Peyer's patch (tissue), 4 donors: ENCODE measurements around the gene CHTOP. TPM values are rescaled to one million over a fixed set of nuclear protein-coding genes. Genes with fewer than 3 reads are reported as not detected.

Experiments used
- DNase-seq, 3 donors: peaks; one replicate each; pipeline ENCODE4 v3.0.0-alpha.2; 2017 to 2019
- H3K27ac ChIP-seq, 4 donors: fragments of 200-600 bp; sonication (generic); one replicate each; pipeline ENCODE4 v1.5.1; 2016 to 2019
- H3K27me3 ChIP-seq, 2 donors: fragments of 200-600 bp; sonication (generic); one replicate each; pipeline ENCODE4 v1.5.1; 2019
- H3K36me3 ChIP-seq, 3 donors: fragments of 200-600 bp; sonication (generic); one replicate each; pipeline ENCODE4 v1.5.1; 2016 to 2019
- H3K4me1 ChIP-seq, 4 donors: fragments of 200-600 bp; sonication (generic); one replicate each; pipeline ENCODE4 v1.5.1; 2016 to 2019
- H3K4me3 ChIP-seq, 4 donors: fragments of 200-600 bp; sonication (generic); 1 replicate in 3 of 4; 2 replicates in 1 of 4; pipeline ENCODE4 v1.5.1; 2016 to 2019; ENCODE audit warnings: mild to moderate bottlenecking in 1 of 4
- H3K9me3 ChIP-seq, 4 donors: fragments of 200-600 bp; sonication (generic); one replicate each; pipeline ENCODE4 v1.5.1; 2016 to 2019; ENCODE audit warnings: mild to moderate bottlenecking in 1 of 4
- POLR2A ChIP-seq, 2 donors: fragments of 450-650 bp; IDR thresholded peaks; one replicate each; pipeline ENCODE4 v1.5.1; 2017; ENCODE audit warnings: antibody characterized with exemption in 2 of 2, mild to moderate bottlenecking in 2 of 2, moderate library complexity in 2 of 2
- total RNA-seq, 4 donors: library from RNA; depleted of rRNA; stranded (reverse); fragments of >200 nt; gene quantifications; one replicate each; pipeline ENCODE4 v1.1.0, GENCODE V29; 2016
- TF ChIP-seq, protein P1 (sequence below), 6 experiments: fragments of 450-650 bp in 4 of 6; fragments of 200-600 bp in 2 of 6; sonication (generic) in 1 of 6; IDR thresholded peaks; one replicate each; pipeline ENCODE4 v1.5.1; 2017 to 2019; ENCODE audit warnings: antibody characterized with exemption in 6 of 6, mild to moderate bottlenecking in 3 of 6, moderate library complexity in 1 of 6

Gene CHTOP
- total RNA-seq, 4 donors from 2014 or later, result 53.8 to 80.8 (median 68.7) TPM

DNA sequence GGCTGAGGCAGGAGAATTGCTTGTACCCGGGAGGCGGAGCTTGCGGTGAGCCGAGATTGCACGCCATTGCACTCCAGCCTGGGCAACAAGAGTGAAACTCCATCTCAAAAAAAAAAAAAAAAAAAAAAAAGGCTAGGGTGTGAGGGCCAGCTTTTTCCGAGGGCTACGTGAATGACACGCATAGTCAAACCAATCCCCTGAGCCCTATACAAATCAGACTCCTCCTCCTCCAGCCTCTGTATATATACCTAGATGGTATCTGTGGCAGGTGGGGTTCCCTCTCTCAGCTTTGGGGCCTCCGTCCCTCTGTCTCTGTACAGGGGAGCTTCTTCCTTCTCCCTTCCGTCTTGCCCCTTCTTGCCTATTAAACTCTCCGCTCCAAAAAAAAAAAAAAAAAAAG is 27.7 kb upstream of the CHTOP start:
- H3K4me1 ChIP-seq, result peaks cover 0 to 35% (median 0%) of the 10 kb centered on the region in 4 donors
- H3K4me3 ChIP-seq, result no peak overlapping the region
- H3K36me3 ChIP-seq, result peaks cover 0 to 21% (median 0%) of the 10 kb centered on the region in 3 donors
- TF ChIP-seq, protein P1, sequence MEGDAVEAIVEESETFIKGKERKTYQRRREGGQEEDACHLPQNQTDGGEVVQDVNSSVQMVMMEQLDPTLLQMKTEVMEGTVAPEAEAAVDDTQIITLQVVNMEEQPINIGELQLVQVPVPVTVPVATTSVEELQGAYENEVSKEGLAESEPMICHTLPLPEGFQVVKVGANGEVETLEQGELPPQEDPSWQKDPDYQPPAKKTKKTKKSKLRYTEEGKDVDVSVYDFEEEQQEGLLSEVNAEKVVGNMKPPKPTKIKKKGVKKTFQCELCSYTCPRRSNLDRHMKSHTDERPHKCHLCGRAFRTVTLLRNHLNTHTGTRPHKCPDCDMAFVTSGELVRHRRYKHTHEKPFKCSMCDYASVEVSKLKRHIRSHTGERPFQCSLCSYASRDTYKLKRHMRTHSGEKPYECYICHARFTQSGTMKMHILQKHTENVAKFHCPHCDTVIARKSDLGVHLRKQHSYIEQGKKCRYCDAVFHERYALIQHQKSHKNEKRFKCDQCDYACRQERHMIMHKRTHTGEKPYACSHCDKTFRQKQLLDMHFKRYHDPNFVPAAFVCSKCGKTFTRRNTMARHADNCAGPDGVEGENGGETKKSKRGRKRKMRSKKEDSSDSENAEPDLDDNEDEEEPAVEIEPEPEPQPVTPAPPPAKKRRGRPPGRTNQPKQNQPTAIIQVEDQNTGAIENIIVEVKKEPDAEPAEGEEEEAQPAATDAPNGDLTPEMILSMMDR (IDR thresholded peaks at IDR 0.05), result no peak
- TF ChIP-seq POLR2A (IDR thresholded peaks at IDR 0.05), result no peak
- DNase-seq, result peak in 1 of 3 donors; percentile 28
- H3K9me3 ChIP-seq, result no peaks in the 10 kb centered on the region
- no peaks in the 10 kb centered on the region for H3K27me3 ChIP-seq
- H3K27ac ChIP-seq, result no peak overlapping the region

DNA sequence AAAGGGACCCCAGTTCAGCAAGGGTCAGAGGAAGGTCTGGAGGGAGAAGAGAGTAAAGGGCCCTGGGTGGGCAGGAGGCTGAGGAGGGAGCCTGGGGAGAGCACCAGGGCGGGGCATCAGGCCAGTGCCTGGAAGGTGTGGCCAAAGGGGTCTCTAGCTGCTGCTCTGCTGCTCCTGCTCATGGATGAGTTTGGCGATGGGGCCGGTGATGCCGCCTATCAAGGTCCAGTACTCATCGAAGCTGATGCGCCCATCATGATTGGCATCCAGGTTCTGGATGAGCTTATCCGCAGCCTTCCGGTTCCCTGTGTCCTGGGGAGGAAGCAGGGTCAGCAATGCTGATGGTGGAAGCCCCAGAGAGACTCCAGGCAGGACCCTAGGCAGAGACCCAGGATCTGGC is 26.5 kb upstream of the CHTOP start:
- Histone ChIP-seq H3K9me3 (no peaks in the 10 kb centered on the region), H3K4me1 (peaks cover 0 to 39% (median 0%) of the 10 kb centered on the region in 4 donors), H3K27ac (peak overlapping the region in 2 of 4 donors; percentile 97 to 100), H3K36me3 (peaks cover 0 to 21% (median 0%) of the 10 kb centered on the region in 3 donors), H3K4me3 (peak overlapping the region in 2 of 4 donors; percentile 49 to 52), H3K27me3 (no peaks in the 10 kb centered on the region)
- no peak for DNase-seq
- TF ChIP-seq POLR2A (IDR thresholded peaks at IDR 0.05), result no peak
- TF ChIP-seq, protein P1 (IDR thresholded peaks at IDR 0.05), result no peak

DNA sequence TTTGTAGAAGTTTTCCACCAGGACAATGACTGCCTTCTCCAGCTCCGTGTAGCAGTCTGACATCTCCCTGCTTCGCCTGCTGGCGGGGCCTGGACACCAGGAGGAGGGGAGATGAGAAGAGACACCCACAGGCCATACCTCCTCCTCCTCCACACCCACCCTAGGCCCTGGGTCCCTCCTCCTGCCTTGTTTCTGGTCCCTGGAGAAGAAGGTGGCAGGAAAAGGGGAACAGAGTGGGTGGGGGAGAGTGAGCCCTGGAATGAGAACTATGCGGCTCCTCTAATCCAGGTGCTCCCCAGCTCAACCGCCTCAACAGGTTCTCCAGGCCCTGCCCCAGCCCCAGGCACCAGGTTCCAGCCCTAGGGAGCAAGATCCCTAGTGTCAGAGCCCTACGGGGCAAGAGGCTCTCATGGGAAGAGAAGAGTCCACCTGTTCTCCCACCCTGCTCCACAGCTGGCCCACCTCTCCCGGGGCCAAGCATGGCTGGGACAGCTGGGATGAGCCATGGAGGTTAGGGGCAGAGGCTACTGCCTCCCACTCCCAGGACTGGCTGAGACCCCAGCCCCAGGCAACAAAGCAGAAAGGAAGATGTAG is 25.7 kb upstream of the CHTOP start:
- DNase-seq, result no peak
- peaks cover 0 to 41% (median 0%) of the 10 kb centered on the region in 4 donors for H3K4me1 ChIP-seq
- peak overlapping the region in 3 of 4 donors; percentile 9 to 52 (median 49) for H3K4me3 ChIP-seq
- TF ChIP-seq POLR2A (IDR thresholded peaks at IDR 0.05), result no peak
- TF ChIP-seq, protein P1 (IDR thresholded peaks at IDR 0.05), result no peak
- H3K9me3 ChIP-seq, result no peaks in the 10 kb centered on the region
- peaks cover 0 to 21% (median 0%) of the 10 kb centered on the region in 3 donors for H3K36me3 ChIP-seq
- peak overlapping the region; percentile 46 to 100 (median 91) for H3K27ac ChIP-seq
- H3K27me3 ChIP-seq, result no peaks in the 10 kb centered on the region

DNA sequence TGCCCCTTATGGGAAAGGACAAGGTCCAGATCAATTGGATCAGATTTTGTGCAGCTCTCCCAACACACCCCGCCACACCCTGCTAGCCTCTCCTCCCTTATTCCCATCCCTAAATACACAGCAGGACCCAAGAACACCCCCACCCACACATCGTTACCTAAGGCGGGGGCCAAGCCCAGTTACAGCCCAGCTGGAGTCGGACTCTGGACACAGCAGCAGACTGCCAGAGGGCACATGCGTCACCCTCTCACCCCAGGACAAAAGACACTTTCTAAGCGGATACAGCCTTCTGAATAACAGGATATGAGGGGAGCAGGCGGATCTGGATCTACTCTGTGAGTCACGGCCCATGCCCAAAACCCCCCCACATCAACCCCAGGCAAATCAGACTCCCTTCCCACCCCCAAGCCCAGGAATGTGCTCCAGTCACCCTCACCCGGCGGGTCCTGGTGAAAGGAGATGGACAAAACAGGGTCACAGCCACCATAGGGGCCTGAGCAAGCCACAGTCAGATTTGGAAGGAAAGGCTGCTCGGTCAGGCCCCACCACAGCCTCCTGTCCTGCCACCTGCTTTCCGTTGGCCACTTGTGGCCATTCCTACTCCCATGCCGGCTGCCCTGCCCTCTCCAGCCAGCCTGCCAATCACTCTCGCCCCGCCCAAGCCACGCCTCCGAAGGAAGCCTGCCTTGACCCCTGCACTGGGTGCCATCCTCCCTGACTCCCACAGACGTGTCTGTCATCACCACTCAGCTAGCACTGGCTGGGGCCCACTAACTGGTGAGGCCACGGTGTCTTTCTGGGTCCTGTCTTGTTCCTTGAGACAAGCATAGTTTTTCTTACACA is 24.9 kb upstream of the CHTOP start:
- TF ChIP-seq POLR2A (IDR thresholded peaks at IDR 0.05), result peak; percentile 42 to 87
- TF ChIP-seq, protein P1 (IDR thresholded peaks at IDR 0.05), result no peak

DNA sequence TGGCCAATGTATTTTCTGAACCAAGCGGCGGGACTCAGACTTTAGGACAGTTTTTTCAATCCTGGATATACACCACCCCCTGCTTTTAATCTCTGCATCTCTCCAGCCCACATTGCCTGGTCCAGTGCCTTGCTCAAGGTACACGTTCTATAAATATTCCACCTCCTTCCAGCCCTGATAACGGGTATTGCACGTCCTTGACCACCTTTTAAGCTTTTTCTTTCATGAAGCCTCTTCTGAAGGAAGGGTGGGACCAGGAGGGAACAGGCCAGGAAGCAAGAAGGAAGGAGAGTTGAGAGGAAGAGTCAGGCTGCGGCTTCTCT is 24.3 kb upstream of the CHTOP start:
- Histone ChIP-seq H3K27ac (peak overlapping the region in 3 of 4 donors; percentile 85 to 100 (median 97)), H3K4me1 (peaks cover 0 to 51% (median 0%) of the 10 kb centered on the region in 4 donors), H3K27me3 (no peaks in the 10 kb centered on the region), H3K9me3 (no peaks in the 10 kb centered on the region), H3K4me3 (peak overlapping the region in 2 of 4 donors; percentile 49 to 52), H3K36me3 (peaks cover 0 to 21% (median 0%) of the 10 kb centered on the region in 3 donors)
- TF ChIP-seq, protein P1 (IDR thresholded peaks at IDR 0.05), result no peak
- TF ChIP-seq POLR2A (IDR thresholded peaks at IDR 0.05), result no peak
- DNase-seq, result no peak

More for the DNA sequence above, 24.9 kb upstream of the CHTOP start:
- peaks cover 0 to 49% (median 0%) of the 10 kb centered on the region in 4 donors for H3K4me1 ChIP-seq
- H3K36me3 ChIP-seq, result peaks cover 0 to 21% (median 0%) of the 10 kb centered on the region in 3 donors
- peak overlapping the region in 3 of 4 donors; percentile 9 to 52 (median 49) for H3K4me3 ChIP-seq
- peak in 2 of 3 donors; percentile 90 to 94 for DNase-seq
- no peaks in the 10 kb centered on the region for H3K27me3 ChIP-seq
- H3K27ac ChIP-seq, result peak overlapping the region; percentile 46 to 100 (median 91)
- no peaks in the 10 kb centered on the region for H3K9me3 ChIP-seq
